HCT116 (cell line): ENCODE data around the gene ESF1.

Experiments used
- CTCF ChIP-seq, 3 experiments: fragments of 200-600 bp in 1 of 3; sonication (generic) in 1 of 3; IDR thresholded peaks in 2 of 3; conservative IDR thresholded peaks in 1 of 3; 2 replicates each; pipeline ENCODE4 v1.5.1; 2012 to 2017; ENCODE audit warnings: low read depth in 2 of 3, low read length in 2 of 3, antibody characterized with exemption in 1 of 3, borderline replicate concordance in 1 of 3, control low read depth in 1 of 3, mild to moderate bottlenecking in 1 of 3, mixed read lengths in 1 of 3, mixed run types in 1 of 3, moderate library complexity in 1 of 3; ENCODE audit not compliant: insufficient read depth in 1 of 3
- EZH2phosphoT487 ChIP-seq: fragments of 200-600 bp; IDR thresholded peaks from 2 replicates; pipeline ENCODE4 v1.6.1; 2018; ENCODE audit warnings: antibody characterized with exemption, borderline replicate concordance
- POLR2A ChIP-seq: IDR thresholded peaks from 2 replicates; pipeline ENCODE4 v1.7.0; 2011; ENCODE audit warnings: borderline replicate concordance; ENCODE audit not compliant: insufficient read depth, insufficient read length; ENCODE audit errors: extremely low read depth
- SIN3A ChIP-seq: IDR thresholded peaks from 2 replicates; pipeline ENCODE4 v1.6.1; 2012; ENCODE audit warnings: low read depth
- TF ChIP-seq, protein P1 (sequence below): IDR thresholded peaks from 2 replicates; pipeline ENCODE4 v1.6.1; 2012

DNA sequence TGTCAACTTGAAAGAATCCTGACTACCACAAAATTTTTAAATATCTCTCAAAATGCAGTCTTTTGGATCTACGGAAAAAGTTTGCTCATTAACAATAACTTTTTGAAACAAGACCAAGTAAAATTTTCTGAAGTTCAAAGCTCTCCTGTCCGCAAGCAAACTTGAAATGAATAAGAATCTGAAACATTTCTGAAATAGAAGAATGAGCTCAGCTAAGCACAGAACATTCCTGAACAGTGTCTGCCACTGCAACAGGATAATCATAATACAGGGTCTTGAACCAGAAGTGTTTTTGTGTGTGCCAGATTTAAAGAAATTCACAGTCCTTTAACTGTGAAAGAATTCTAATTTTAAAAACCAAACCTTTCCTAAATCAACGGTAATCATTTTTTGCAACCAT lies 96.9 kb downstream of the ESF1 start:
- no peak for TF ChIP-seq EZH2phosphoT487
- TF ChIP-seq, protein P1, sequence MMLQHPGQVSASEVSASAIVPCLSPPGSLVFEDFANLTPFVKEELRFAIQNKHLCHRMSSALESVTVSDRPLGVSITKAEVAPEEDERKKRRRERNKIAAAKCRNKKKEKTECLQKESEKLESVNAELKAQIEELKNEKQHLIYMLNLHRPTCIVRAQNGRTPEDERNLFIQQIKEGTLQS = no peak
- TF ChIP-seq SIN3A = no peak
- TF ChIP-seq CTCF (IDR thresholded peaks at IDR 0.05 in 2 of 3, conservative IDR thresholded peaks at IDR 0.05 in 1 of 3; ENCODE audit: borderline replicate concordance in 1 of 3, insufficient read depth in 1 of 3, low read depth in 2 of 3, low read length in 2 of 3) = no peak
- TF ChIP-seq POLR2A = no peak
